GM21529 (cell line): ENCODE data around the gene ZNF639.
A peak's percentile ranks its signal among the peaks of the same experiment; 100 is the strongest.
"Not testable (repeated sequence)": the region's sequence is repeated elsewhere in the genome, so short reads cannot be mapped to it uniquely, and the experiment has no call there.

Experiments
- ATAC-seq: cut with Tn5 transposase; IDR thresholded peaks from one replicate; pipeline ENCODE4 v1.9.1; 2021; ENCODE audit not compliant: unreplicated experiment

Gene ZNF639

GRCh38 chr3:179322286-179323196 is at the start of gene ZNF639:
ZNF639 (plus strand) TSS chr3:179323031; CDS start chr3:179328294, 5,263 bp downstream.
- peak; percentile 69 for ATAC-seq

DNA sequence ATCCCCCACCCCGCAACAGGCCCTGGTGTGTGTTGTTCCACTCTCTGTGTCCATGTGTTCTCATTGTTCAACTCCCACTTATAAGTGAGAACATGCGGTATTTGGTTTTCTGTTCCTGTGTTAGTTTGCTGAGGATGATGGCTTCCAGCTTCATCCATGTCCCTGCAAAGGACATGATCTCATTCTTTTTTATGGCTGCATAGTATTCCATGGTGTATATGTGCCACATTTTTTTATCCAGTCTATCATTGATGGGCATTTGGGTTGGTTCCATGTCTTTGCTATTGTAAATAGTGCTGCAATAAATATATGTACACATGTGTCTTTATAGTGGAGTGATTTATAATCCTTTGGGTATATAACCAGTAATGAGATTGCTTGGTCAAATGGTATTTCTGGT is 48.4 kb upstream of the ZNF639 start:
- not testable (repeated sequence) for ATAC-seq

DNA sequence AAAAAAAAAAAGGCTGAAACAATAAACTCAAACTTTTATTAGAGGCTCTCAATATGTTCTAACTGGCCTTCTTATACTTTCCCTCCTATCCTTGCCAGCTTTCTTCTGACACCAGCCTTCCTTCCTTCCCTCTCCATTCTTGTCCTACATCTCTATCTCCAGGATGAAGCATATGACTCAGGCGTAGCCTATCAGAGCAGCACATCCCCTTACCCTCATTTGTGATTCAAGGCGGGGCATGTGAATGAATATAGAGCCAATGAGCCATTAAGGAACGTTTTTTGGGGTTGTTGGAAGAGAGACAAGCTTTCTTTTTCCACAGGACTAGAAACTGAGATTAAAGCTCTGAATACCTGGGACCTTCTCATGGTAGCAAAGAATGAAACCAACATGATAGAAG is 46.8 kb upstream of the ZNF639 start:
- no peak for ATAC-seq

GRCh38 chr3:179276743-179277142 is 46.1 kb upstream of the ZNF639 start:
- no peak for ATAC-seq

- no peak for ATAC-seq
Observed at GRCh38 chr3:179278151-179278550, 44.7 kb upstream of the ZNF639 start.

DNA sequence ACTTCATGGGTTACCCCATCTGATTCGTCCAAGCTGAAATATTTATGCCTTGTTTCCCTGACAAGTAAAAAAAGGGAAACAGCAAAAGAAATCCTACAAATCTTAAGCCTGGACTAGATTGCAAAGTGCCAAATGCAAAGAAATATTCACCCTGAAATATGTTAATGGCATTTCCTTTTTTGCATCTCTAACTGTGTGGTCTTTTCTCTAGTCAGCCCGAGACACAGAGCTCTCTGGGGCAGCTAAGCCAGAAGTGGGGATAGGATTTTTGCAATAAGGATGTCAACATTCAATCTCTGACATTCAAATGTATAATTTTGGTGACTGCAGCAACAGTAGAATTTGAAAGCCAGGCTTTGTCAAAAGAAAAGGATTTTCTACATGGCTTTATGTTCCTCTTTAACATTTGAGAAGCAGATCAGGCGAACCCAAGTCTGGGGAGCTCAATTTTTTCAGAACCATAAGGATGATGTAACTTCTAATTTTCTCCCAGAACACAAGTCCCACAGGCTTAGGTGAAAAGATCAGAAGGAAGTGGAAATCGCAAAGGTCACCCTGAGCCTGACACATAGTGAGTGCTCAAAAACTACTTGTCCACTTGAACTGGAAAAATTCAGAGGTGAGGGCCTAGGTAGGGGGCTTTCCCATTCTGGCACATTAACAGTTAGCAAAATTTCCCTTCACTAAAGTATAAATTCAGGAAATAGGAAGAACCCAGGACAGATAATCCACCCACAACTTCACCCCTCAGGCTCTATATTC is 43.7 kb upstream of the ZNF639 start:
- ATAC-seq, result no peak

GRCh38 chr3:179279837-179280236 is 43.0 kb upstream of the ZNF639 start:
- no peak for ATAC-seq

- ATAC-seq, result no peak
Observed at GRCh38 chr3:179281825-179282224, 41.0 kb upstream of the ZNF639 start.

DNA sequence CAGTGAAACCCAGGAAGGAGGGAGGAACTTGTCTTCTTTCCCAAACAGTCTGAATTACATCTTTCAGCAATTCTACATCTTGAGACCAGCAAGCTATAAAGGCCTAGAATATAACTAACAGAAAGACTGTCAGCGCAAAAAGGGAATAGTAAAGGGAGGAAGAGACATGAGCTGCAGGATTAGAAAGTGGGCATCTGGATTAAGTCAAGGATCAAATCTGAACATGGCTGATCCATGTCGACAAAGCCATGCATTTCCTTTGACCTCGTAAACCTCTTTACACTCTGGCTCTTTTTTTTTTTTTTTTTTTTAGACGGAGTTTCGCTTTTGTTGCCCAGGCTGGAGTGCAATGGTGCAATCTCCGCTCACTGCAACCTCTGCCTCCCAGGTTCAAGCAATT is 36.5 kb upstream of the ZNF639 start:
- no peak for ATAC-seq

- ATAC-seq, result no peak
Observed at GRCh38 chr3:179288845-179289244, 34.0 kb upstream of the ZNF639 start.

DNA sequence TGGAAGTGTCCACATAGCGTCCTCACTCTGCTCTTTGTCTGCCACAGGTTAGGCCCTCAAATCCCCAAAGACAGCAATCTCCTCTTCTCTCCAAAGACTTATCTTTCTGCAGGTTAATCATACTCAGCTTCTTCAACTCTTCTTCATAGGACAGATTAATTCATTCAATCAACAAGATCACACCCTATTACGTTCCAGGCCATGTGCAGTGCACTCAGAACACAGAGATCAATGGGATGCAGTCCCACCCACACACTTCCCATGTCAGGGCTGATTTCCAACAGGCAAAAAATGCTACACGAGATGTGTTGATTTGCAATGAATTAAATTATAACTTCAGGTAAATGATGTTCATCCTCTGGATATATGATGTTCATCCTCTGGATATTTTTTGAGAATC is 33.5 kb upstream of the ZNF639 start:
- no peak for ATAC-seq

DNA sequence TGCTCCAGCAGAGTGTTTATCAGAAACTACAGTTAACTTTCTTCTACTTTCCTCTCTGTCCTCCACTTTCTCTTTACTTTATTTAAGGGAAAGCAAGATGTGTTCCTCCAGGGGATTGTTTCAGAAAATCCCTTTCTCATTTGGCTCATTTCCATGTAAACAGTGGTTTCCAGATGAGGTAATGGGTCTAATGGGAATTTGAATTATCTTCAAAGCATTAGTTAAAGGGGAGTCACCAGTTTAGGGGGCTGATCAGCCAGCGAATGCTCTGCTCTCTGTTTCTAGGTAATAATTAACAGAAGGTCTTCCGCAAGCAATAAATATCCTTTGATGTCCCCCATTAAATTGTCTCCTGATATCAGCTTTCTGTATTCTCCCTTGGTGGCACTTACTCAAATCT is 30.4 kb upstream of the ZNF639 start:
- ATAC-seq, result no peak

GRCh38 chr3:179297971-179298725 is 24.7 kb upstream of the ZNF639 start:
- ATAC-seq, result no peak

DNA sequence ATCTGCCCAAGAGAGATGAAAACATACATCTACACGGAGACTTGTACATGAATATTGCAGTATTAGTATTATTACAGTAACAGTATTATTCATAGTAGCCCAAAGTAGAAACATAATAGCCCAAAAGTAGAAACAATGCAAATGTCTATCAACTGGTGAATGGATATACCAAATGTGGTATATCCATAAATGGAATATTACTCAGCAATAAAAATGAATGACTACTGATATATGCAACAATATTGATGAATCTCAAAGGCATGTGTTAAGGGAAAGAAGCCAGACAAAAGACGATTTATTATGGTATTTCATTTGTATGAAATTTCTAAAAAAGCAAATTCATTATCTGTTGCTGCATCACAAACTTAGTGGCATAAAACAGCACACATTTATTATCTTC is 23.5 kb upstream of the ZNF639 start:
- ATAC-seq, result no peak

DNA sequence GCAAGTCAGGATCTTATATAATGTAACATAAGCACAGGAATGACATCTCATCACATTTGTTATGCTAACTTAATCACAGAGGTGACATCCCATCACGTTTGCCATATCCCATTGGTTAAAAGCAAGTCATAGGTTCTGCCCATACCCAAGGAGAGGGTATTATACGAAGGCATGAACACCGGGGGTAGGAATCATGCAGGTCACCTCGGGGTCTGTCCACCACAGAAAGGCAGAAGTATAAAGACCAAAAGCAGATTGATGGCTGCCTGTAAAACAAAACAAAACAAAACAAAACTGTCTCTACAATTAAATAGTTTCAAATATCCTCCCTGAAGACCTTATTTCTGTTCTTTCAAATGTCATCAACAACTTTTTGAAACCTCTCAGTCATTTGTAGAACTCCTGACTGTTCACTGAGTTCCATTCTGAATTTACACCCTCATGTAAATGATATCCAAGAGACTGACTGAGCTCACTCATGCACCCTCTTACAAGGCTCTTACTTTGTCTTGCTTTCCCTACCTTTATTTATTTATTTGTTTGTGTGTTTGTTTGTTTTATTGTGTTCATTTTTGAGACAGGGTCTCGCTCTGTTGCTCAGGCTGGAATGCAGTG is 22.7 kb upstream of the ZNF639 start:
- peak; percentile 85 for ATAC-seq

- no peak for ATAC-seq
Observed at GRCh38 chr3:179301645-179302044, 21.2 kb upstream of the ZNF639 start.

DNA sequence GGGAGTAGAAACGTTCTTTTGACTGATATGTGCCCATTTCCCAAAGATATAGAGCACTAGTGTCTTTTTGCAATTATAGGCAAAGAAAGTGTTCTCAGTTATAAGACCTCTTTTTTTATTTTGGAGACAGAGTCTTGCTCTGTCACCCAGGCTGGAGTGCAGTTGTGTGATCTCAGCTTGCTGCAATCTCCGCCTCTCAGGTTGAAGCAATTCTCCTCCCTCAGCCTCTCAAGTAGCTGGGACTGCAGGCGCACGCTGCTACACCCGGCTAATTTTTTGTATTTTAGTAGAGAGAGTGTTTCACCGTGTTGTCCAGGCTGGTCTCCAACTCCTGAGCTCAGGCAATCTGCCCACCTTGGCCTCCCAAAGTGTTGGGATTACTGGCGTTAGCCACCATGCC is 20.7 kb upstream of the ZNF639 start:
- ATAC-seq, result no peak

GRCh38 chr3:179304605-179305004 is 18.2 kb upstream of the ZNF639 start:
- ATAC-seq, result no peak

GRCh38 chr3:179307362-179307761 is 15.5 kb upstream of the ZNF639 start:
- not testable (repeated sequence) for ATAC-seq

DNA sequence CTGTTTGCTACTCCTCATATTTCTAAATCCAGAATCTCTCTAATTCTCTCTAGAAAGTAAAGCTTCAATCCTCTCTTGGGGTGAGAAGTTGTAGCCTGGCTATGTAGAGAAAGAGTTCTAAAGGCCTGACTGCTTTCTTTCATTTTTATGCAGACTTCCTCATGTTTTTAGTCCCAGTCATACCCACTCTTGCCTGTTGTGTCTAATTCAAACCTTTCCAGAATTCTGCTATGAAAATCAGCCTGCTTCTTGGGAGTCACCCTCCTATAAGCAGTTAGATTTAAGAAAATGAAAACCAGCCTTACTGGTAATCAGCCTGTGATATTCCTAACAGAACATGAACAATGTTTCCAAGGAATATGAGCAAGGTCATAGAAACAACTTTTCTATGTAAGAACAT is 14.8 kb upstream of the ZNF639 start:
- no peak for ATAC-seq
